Stomach (tissue), 9 donors: ENCODE measurements around the gene COL4A1. TPM values are rescaled to one million over a fixed set of nuclear protein-coding genes. Genes with fewer than 3 reads are reported as not detected.
A peak's percentile ranks its signal among the peaks of the same experiment; 100 is the strongest.

Experiments used
- DNase-seq, 2 donors: peaks; one replicate each; pipeline versions ENCODE4 v3.0.0 to v3.0.0-alpha.2; 2013 to 2019
- H3K27ac ChIP-seq, 5 donors: fragments of 200-600 bp in 4 of 5; sonication (generic) in 4 of 5; one replicate each; pipeline ENCODE4 v1.5.1; 2013 to 2019; ENCODE audit warnings: mild to moderate bottlenecking in 1 of 5, moderate library complexity in 1 of 5
- H3K27me3 ChIP-seq, 3 donors: fragments of 200-600 bp; sonication (generic); one replicate each; pipeline ENCODE4 v1.5.1; 2017 to 2019; ENCODE audit warnings: mixed run types in 1 of 3
- H3K36me3 ChIP-seq, 4 donors: fragments of 200-600 bp; sonication (generic); 1 replicate in 3 of 4; 2 replicates in 1 of 4; pipeline ENCODE4 v1.5.1; 2016 to 2019
- H3K4me1 ChIP-seq, 4 donors: fragments of 200-600 bp; sonication (generic); one replicate each; pipeline ENCODE4 v1.5.1; 2016 to 2019
- H3K4me3 ChIP-seq, 4 donors: fragments of 200-600 bp; sonication (generic) in 3 of 4; one replicate each; pipeline ENCODE4 v1.5.1; 2016 to 2019; ENCODE audit warnings: mild to moderate bottlenecking in 1 of 4
- H3K9me3 ChIP-seq, 4 donors: fragments of 200-600 bp; sonication (generic); one replicate each; pipeline ENCODE4 v1.5.1; 2016 to 2019
- EP300 ChIP-seq: sonication (generic); formaldehyde crosslinking; IDR thresholded peaks from one replicate; pipeline ENCODE4 v1.6.1; 2017; ENCODE audit warnings: antibody characterized with exemption
- POLR2A ChIP-seq, 4 donors: fragments of 450-650 bp; IDR thresholded peaks; one replicate each; pipeline ENCODE4 v1.6.1; 2016; ENCODE audit warnings: antibody characterized with exemption in 4 of 4, control low read depth in 2 of 4, mild to moderate bottlenecking in 1 of 4, moderate library complexity in 1 of 4
- POLR2AphosphoS5 ChIP-seq, 3 donors: sonication (generic); formaldehyde crosslinking; IDR thresholded peaks; one replicate each; pipeline ENCODE4 v1.6.1; 2016; ENCODE audit warnings: antibody characterized with exemption in 3 of 3
- WGBS, 5 donors: extraction: QIAGEN DNeasy Blood & Tissue Kit in 3 of 5; methylation state at CpG; one replicate each; pipeline versions ENCODE4 v1.1.5 to v1.1.7; 2013 to 2018; 5-methylcytosine and 5-hydroxymethylcytosine counted together
- intact Hi-C: fragments of 100-400 bp; cut with DNase I; formaldehyde crosslinking; loops from one replicate; pipeline ENCODE4 v1.15.1; 2023; ENCODE audit warnings: low total_unique reads
- polyA plus RNA-seq, 3 donors: library from polyadenylated mRNA; stranded (reverse); fragments of 200-250 nt; gene quantifications; one replicate each; pipeline ENCODE4 v1.2.3, GENCODE V29; 2013
- total RNA-seq, 5 donors: library from RNA; depleted of rRNA; stranded (reverse); fragments of >200 nt; gene quantifications; one replicate each; pipeline versions ENCODE4 v1.1.0 to v1.2.3, GENCODE V29; 2014 to 2016
- TF ChIP-seq, protein P1 (sequence below), 7 experiments: fragments of 450-650 bp in 4 of 7; fragments of 200-600 bp in 3 of 7; sonication (generic) in 3 of 7; IDR thresholded peaks; one replicate each; pipeline ENCODE4 v1.5.1; 2016 to 2019; ENCODE audit warnings: antibody characterized with exemption in 7 of 7, control low read depth in 2 of 7, mild to moderate bottlenecking in 1 of 7
- donor health status: healthy with polysubstance abuse.
- donor health status: Bipolar disorder and iron deficiency.
- donor health status: healthy.

COL4A1 gene
- total and polyA plus RNA-seq, 8 donors = 18.8 to 798 (median 133) TPM

DNA sequence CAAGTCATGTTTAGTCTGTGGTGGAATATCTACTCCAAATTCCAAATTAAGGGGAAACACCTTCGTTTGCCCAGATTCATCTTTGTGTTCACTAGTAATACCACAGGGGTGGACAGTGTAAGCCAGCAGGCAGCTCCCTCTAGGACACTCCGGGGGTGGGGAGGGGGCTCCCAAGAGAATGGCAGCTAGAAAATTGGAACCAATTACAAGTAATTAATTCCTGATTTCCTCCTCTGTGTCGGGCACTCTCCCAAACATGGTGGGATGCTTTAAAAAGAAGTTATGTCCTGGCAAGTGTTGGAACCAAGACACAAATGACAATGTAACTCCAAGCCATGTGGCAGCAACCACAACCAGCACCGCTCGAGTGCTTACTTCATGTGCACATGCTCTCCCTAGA is 5.9 kb downstream of the COL4A1 start:
- no peak for DNase-seq
- Histone ChIP-seq H3K27me3 (peaks cover 0 to 49% (median 14%) of the 10 kb centered on the region in 3 donors), H3K4me1 (peaks cover 12 to 82% (median 56%) of the 10 kb centered on the region in 4 donors), H3K36me3 (no peaks in the 10 kb centered on the region), H3K4me3 (peak overlapping the region in 1 of 4 donors; percentile 2), H3K27ac (peak overlapping the region in 4 of 5 donors; percentile 92 to 97 (median 94)), H3K9me3 (no peaks in the 10 kb centered on the region)
- 38 to 58% (median 52%) methylated on average over 4 to 5 of the region's 5 CpGs for WGBS, 5 donors
- TF ChIP-seq POLR2A (IDR thresholded peaks at IDR 0.05) (no peak), EP300 (no peak), POLR2AphosphoS5 (IDR thresholded peaks at IDR 0.05) (no peak)
- TF ChIP-seq, protein P1, sequence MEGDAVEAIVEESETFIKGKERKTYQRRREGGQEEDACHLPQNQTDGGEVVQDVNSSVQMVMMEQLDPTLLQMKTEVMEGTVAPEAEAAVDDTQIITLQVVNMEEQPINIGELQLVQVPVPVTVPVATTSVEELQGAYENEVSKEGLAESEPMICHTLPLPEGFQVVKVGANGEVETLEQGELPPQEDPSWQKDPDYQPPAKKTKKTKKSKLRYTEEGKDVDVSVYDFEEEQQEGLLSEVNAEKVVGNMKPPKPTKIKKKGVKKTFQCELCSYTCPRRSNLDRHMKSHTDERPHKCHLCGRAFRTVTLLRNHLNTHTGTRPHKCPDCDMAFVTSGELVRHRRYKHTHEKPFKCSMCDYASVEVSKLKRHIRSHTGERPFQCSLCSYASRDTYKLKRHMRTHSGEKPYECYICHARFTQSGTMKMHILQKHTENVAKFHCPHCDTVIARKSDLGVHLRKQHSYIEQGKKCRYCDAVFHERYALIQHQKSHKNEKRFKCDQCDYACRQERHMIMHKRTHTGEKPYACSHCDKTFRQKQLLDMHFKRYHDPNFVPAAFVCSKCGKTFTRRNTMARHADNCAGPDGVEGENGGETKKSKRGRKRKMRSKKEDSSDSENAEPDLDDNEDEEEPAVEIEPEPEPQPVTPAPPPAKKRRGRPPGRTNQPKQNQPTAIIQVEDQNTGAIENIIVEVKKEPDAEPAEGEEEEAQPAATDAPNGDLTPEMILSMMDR (IDR thresholded peaks at IDR 0.05) = no peak
- intact Hi-C loops = no loop called here

DNA sequence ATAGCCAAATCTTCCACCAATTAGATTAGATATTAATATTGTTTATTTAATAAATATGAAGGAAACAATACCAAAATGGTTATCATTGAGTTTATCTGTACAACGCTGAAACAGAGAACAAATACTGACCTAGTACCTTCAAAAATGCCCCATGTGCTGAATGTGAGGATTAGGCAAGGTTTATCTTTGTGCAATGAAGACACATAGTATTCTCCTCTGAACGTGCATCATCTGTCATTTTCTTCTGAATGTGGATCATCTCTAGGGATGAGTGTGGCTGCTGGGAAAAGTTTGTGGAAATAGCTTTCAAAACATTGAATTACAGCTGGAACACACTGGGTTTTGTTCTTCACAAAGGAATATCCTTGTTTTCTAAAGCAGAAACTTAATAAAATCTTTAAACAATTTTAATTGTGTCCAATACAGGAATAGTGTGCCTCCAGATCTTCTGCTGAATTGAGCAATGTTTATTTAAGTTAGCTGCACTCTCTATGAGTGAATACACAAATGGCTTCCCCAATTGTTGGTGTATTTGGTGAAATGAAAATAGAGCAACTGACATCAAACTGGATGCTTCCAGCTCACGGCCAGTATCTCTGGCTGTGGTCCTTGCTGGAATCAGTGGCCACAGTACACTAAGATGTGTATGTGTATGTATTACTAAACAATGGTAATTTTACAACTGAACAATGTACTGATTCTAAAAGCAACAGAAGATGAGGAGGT is 6.7 kb downstream of the COL4A1 start:
- 33 to 50% (median 43%) methylated on average over 3 of the region's 3 CpGs for WGBS, 5 donors
- H3K4me3 ChIP-seq = no peak overlapping the region
- no peak for DNase-seq
- peak overlapping the region in 4 of 5 donors; percentile 92 to 97 (median 94) for H3K27ac ChIP-seq
- H3K27me3 ChIP-seq = peaks cover 0 to 45% (median 14%) of the 10 kb centered on the region in 3 donors
- peaks cover 12 to 89% (median 57%) of the 10 kb centered on the region in 4 donors for H3K4me1 ChIP-seq
- peak in 1 of 3 donors; percentile 22 for TF ChIP-seq POLR2AphosphoS5 (IDR thresholded peaks at IDR 0.05)
- TF ChIP-seq EP300 = no peak
- intact Hi-C loops = no loop called here
- H3K9me3 ChIP-seq = no peaks in the 10 kb centered on the region
- no peaks in the 10 kb centered on the region for H3K36me3 ChIP-seq

DNA sequence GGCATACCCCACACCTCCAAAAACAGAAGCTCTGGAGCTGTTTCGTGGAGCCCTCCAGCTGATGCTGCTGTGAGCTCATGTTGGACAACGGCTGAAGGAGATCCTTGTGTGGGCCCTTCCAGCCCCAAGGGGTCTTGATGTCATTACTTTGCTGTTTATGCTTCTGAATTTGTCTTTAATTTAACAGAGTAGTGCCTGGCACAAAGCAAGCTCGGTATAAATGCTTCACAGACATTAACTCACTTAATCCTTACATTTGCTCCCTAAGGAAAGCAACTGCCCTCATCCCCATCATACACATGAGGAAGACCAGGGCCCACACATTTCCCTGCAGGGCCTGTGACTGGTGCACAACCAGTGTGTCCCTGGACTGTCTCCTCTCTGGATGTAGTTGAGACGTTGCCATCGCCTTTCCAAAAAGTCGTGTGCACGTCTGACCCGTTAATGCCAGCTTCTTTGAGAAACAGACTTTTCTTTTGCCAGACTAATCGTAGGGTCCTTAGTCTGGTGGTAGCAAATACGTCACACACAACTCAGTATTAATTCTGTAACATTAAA is 7.6 kb downstream of the COL4A1 start:
- Histone ChIP-seq H3K4me1 (peaks cover 12 to 89% (median 53%) of the 10 kb centered on the region in 4 donors), H3K27ac (peak overlapping the region in 4 of 5 donors; percentile 59 to 97 (median 82)), H3K9me3 (no peaks in the 10 kb centered on the region), H3K27me3 (peaks cover 0 to 36% (median 14%) of the 10 kb centered on the region in 3 donors), H3K36me3 (no peaks in the 10 kb centered on the region), H3K4me3 (peak overlapping the region in 2 of 4 donors; percentile 6 to 15)
- TF ChIP-seq POLR2A (IDR thresholded peaks at IDR 0.05) (no peak), POLR2AphosphoS5 (IDR thresholded peaks at IDR 0.05) (no peak), EP300 (no peak)
- TF ChIP-seq, protein P1 (IDR thresholded peaks at IDR 0.05) = no peak
- WGBS, 5 donors = 47 to 69% (median 61%) methylated on average over 9 to 10 of the region's 10 CpGs
- intact Hi-C loops = no loop called here
- DNase-seq = no peak

DNA sequence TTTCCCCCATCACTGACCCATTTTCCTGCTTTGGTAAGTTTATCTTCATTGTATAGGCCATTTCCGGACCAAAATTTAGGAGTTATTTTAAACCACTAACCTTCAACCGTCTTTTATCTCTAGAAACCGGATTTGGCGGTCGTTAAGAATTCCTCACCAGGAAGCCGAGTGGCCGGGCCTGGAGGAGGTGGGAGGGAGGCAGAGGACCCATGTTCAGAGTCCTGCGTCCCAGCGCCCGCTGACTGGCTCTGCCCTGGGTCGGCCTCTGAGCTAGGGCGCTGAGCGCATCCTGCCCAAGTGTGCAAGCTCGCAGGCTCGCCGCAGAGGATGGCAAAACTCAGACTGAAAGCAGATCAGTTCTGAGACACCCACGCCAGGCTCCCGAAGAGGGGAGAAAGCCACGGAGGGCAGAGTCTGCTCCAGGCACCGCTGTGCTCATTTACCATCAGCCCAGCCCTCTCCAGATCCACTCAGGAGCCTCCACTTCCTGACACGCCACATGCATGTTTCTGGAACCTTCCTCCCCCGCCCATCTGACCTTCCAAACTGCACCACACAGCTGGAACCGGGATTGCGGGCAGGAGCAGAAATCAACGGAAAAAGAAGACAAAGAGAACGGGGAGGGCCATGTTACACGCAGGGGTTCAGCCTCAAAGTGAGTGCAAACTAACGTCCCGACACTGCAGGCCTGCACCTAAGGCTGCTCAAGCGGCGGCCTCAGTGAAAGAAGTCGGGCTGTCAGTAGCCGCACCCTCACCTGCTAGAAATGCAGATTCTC is 8.3 kb downstream of the COL4A1 start:
- intact Hi-C loops = no loop called here
- TF ChIP-seq EP300 = no peak
- peak in 2 of 3 donors; percentile 3 to 20 for TF ChIP-seq POLR2AphosphoS5 (IDR thresholded peaks at IDR 0.05)
- no peaks in the 10 kb centered on the region for H3K36me3 ChIP-seq
- H3K4me3 ChIP-seq = peak overlapping the region in 3 of 4 donors; percentile 6 to 15 (median 6)
- peak overlapping the region; percentile 59 to 97 (median 72) for H3K27ac ChIP-seq
- peaks cover 0 to 32% (median 14%) of the 10 kb centered on the region in 3 donors for H3K27me3 ChIP-seq
- DNase-seq = no peak
- WGBS, 5 donors = 33 to 51% (median 40%) methylated on average over 25 to 33 of the region's 33 CpGs
- no peaks in the 10 kb centered on the region for H3K9me3 ChIP-seq
- H3K4me1 ChIP-seq = peaks cover 12 to 89% (median 53%) of the 10 kb centered on the region in 4 donors
